Measurements from ENCODE around the gene CLCNKA.

The CLCNKA gene

GRCh38 chr1:16070640-16071355 is 49.0 kb downstream of the CLCNKA start:
- intact Hi-C loops (cut with DNase I; ENCODE audit: low total_unique reads) = no loop called here
- no peak for DNase-seq
- H3K27me3 ChIP-seq = peaks cover 0 to 4% of the 10 kb centered on the region in 2 donors
- peaks cover 4 to 42% (median 33%) of the 10 kb centered on the region in 4 donors for H3K4me1 ChIP-seq
- no peaks in the 10 kb centered on the region for H3K36me3 ChIP-seq
- H3K27ac ChIP-seq = no peak overlapping the region
- H3K9me3 ChIP-seq = no peaks in the 10 kb centered on the region
- H3K4me3 ChIP-seq = no peak overlapping the region
- TF ChIP-seq, protein P1, sequence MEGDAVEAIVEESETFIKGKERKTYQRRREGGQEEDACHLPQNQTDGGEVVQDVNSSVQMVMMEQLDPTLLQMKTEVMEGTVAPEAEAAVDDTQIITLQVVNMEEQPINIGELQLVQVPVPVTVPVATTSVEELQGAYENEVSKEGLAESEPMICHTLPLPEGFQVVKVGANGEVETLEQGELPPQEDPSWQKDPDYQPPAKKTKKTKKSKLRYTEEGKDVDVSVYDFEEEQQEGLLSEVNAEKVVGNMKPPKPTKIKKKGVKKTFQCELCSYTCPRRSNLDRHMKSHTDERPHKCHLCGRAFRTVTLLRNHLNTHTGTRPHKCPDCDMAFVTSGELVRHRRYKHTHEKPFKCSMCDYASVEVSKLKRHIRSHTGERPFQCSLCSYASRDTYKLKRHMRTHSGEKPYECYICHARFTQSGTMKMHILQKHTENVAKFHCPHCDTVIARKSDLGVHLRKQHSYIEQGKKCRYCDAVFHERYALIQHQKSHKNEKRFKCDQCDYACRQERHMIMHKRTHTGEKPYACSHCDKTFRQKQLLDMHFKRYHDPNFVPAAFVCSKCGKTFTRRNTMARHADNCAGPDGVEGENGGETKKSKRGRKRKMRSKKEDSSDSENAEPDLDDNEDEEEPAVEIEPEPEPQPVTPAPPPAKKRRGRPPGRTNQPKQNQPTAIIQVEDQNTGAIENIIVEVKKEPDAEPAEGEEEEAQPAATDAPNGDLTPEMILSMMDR (IDR thresholded peaks at IDR 0.05) = no peak

DNA sequence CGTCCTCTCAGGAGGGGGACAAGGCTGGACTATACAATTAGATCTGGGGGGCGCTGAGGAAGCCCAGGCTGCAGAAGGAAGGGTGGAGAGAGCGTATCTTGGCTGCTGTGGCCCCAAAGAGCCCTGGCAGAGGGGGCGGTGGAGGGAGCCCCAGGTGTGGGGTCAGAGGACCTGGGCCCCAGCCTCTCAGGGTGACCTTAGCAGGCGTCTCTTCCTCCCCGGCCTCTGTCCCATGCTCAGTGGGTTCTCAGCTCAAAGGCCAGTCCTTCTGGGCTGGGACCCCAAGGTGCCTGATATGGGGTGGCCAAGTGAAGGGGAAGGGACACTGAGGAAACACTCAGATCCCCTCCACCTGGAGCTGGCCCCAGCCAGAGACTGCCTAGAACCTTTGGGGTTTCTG is 49.8 kb downstream of the CLCNKA start:
- peaks cover 0 to 4% of the 10 kb centered on the region in 2 donors for H3K27me3 ChIP-seq
- intact Hi-C loops (cut with DNase I; ENCODE audit: low total_unique reads) = no loop called here
- H3K4me3 ChIP-seq = no peak overlapping the region
- peaks cover 4 to 50% (median 35%) of the 10 kb centered on the region in 4 donors for H3K4me1 ChIP-seq
- DNase-seq = no peak
- H3K9me3 ChIP-seq = no peaks in the 10 kb centered on the region
- H3K36me3 ChIP-seq = no peaks in the 10 kb centered on the region
- no peak overlapping the region for H3K27ac ChIP-seq
- TF ChIP-seq, protein P1 (IDR thresholded peaks at IDR 0.05) = no peak

DNA sequence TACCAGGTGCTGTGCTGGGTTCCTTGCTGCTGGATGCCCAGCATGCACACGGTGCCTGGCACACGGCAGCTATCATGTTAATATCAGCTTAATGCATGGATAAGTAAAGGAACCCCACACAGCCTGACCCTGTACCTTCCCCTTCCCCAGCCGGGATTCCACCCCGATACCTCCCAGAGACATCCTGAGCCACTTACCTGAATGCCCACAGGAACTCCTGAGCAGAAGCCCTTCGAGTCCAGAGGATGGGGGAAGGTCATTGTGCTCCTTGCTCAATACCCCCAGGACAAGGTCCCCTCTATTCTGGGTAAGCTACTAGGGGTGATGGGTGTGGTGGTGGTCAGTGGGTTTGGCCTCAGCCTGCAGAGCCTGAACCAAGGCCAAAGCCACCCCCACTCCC is 50.3 kb downstream of the CLCNKA start:
- TF ChIP-seq, protein P1 (IDR thresholded peaks at IDR 0.05) = no peak
- intact Hi-C loops (cut with DNase I; ENCODE audit: low total_unique reads) = no loop called here
- no peak overlapping the region for H3K4me3 ChIP-seq
- H3K27ac ChIP-seq = no peak overlapping the region
- no peaks in the 10 kb centered on the region for H3K36me3 ChIP-seq
- no peaks in the 10 kb centered on the region for H3K9me3 ChIP-seq
- no peak for DNase-seq
- peaks cover 0 to 4% of the 10 kb centered on the region in 2 donors for H3K27me3 ChIP-seq
- H3K4me1 ChIP-seq = peaks cover 4 to 51% (median 38%) of the 10 kb centered on the region in 4 donors

GRCh38 chr1:16072616-16073484 is 51.0 kb downstream of the CLCNKA start:
- DNase-seq = no peak
- Histone ChIP-seq H3K4me3 (peak overlapping the region; percentile 38 to 50), H3K36me3 (no peaks in the 10 kb centered on the region), H3K4me1 (peaks cover 4 to 50% (median 38%) of the 10 kb centered on the region in 4 donors), H3K27ac (no peak overlapping the region), H3K27me3 (peaks cover 0 to 4% of the 10 kb centered on the region in 2 donors), H3K9me3 (no peaks in the 10 kb centered on the region)
- intact Hi-C loops (cut with DNase I; ENCODE audit: low total_unique reads) = no loop called here
- TF ChIP-seq, protein P1 (IDR thresholded peaks at IDR 0.05) = no peak

- Histone ChIP-seq H3K4me1 (peaks cover 4 to 42% (median 30%) of the 10 kb centered on the region in 4 donors), H3K27ac (no peak within 1 kb of the TSS), H3K36me3 (no peaks in the 10 kb centered on the region), H3K4me3 (peak within 1 kb of the TSS; percentile 38 to 50), H3K27me3 (peaks cover 0 to 4% of the 10 kb centered on the region in 2 donors), H3K9me3 (no peaks in the 10 kb centered on the region)
- TF ChIP-seq, protein P1 (IDR thresholded peaks at IDR 0.05) = peak; percentile 23 to 57
- intact Hi-C loops (cut with DNase I; ENCODE audit: low total_unique reads) = no loop called here
- no peak for DNase-seq
Observed at GRCh38 chr1:16073490-16074119, 51.8 kb downstream of the CLCNKA start, which contains the start of gene FAM131C. Gene FAM131C (minus strand): TSS chr1:16073651. CDS start chr1:16073442, 209 bp downstream.
